H1 (cell line): ENCODE results near the gene LY6G6C. TPM values are rescaled to one million over a fixed set of nuclear protein-coding genes. Genes with fewer than 3 reads are reported as not detected.

ENCODE experiments used
- RAD21 ChIP-seq, 2 experiments: IDR thresholded peaks in 1 of 2; conservative IDR thresholded peaks in 1 of 2; 2 replicates each; pipeline ENCODE4 v1.6.1; 2011; ENCODE audit warnings: low read depth in 2 of 2, low read length in 2 of 2, improper control_type of control experiment in 1 of 2, inconsistent platforms in 1 of 2, mild to moderate bottlenecking in 1 of 2, moderate library complexity in 1 of 2
- polyA plus RNA-seq, 7 experiments: library from polyadenylated mRNA; depleted of rRNA in 3 of 7; stranded (reverse) in 5 of 7; unstranded in 2 of 7; fragments of >200 nt in 5 of 7; fragments of 200-250 nt in 2 of 7; gene quantifications; 1 replicate in 5 of 7; 2 replicates in 1 of 7; 4 replicates in 1 of 7; pipeline versions ENCODE4 v1.2.1 to v1.2.3, GENCODE V29; 2011 to 2013; ENCODE audit warnings: missing spikeins in 2 of 7, mixed read lengths in 2 of 7
- total RNA-seq: library from RNA; stranded (reverse); fragmentation: NEBNext Ultra II Directional; extraction: Animal tissue kit (Norgen Biotek cat#: 25700); gene quantifications from 2 replicates; pipeline ENCODE4 v1.2.1, GENCODE V29; 2021

The LY6G6C gene
- total and polyA plus RNA-seq, 2 of the 8 experiments (the other 6 are each of a cell fraction or from before 2014, with no cell fraction given) = 0.23 TPM; not detected in 1

- peak; percentile 73 to 75 for TF ChIP-seq RAD21 (IDR thresholded peaks at IDR 0.05 in 1 of 2, conservative IDR thresholded peaks at IDR 0.05 in 1 of 2; ENCODE audit: low read depth in 2 of 2, low read length in 2 of 2)
Observed at GRCh38 chr6:31769684-31770371, 48.3 kb upstream of the LY6G6C start (continued).
